ENCODE data around the gene ANKRD44.

- TF ChIP-seq CTCF (IDR thresholded peaks at IDR 0.05; ENCODE audit: low read length) (no peak), EZH2 (IDR thresholded peaks at IDR 0.05; ENCODE audit: borderline replicate concordance, low read length) (no peak)
These were observed 112.7 kb downstream of the ANKRD44 start for GRCh38 chr2:197197895-197198311.
